Measurements from ENCODE around the gene DNASE1L3.

Gene DNASE1L3

DNA sequence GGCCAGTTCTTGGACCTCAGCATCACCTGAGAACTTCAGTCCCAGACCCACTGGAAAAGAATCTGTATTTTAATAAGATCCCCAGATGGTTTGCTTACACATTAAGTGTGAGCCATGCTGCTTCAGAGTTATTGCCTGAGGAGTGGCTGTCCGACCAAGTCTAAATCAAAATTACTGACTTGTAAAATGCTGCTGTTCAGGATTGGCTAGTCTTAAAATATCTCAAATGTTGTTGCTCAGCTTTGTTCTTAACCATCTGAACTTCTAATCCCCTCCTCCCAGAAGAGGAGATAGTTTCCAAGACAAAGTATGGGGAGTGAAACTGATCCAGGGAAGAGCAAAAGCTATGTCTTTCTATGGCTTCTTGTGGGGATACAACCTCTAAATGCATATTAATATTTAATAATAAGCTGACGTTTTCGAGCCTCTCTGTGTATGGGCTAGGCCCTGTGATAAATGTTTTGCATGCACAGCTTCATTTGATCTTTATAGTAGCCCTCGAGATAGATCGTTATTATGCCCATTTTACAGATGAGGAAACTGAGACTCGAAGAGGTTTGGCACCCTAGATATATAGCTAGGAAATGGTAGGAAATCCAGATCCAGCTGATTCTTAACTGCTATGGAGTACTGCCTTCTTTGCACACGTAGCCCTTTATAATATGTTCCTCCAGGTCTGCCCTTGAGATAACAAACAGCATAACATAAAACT, 52.2 kb downstream of the DNASE1L3 start:
- DNase-seq (ENCODE audit: low spot score) = no peak

DNA sequence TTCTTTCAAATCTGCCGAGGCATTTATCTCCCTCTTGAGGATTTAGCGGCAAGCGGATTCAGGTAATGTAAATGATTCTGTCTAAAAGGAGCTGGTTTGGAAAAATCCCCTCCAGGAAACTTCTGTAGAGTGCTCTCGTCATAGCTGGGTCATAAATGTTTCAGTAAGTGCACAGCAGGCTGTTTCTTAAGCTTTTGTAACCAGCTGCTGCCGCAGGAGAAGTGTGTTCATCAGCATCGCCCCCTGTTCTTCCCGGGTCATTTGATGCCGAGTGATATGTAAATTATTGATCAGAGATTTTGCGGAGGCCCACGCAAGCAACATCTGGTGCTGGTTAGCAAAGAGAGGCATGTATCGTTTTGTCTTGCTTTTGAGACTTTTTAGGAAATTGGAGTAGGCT, 53.1 kb downstream of the DNASE1L3 start:
- no peak for DNase-seq (ENCODE audit: low spot score)

DNA sequence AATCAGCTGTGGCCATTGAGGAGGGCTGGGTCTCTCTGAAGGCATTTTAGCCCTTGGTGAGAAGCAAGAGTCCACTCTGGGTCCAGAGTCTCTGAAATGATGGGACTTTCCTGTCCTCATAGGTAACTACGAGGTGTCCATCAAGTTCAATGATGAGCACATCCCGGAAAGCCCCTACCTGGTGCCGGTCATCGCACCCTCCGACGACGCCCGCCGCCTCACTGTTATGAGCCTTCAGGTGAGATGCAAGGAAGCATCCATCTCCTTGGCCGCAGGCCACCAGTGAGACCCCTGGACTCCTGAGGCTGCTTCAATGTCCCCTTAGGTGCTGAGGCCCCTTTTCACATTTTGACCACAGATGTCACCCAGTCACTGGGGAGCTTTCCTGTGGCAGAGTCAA, 54.9 kb downstream of the DNASE1L3 start:
- DNase-seq (ENCODE audit: low spot score) = no peak

DNA sequence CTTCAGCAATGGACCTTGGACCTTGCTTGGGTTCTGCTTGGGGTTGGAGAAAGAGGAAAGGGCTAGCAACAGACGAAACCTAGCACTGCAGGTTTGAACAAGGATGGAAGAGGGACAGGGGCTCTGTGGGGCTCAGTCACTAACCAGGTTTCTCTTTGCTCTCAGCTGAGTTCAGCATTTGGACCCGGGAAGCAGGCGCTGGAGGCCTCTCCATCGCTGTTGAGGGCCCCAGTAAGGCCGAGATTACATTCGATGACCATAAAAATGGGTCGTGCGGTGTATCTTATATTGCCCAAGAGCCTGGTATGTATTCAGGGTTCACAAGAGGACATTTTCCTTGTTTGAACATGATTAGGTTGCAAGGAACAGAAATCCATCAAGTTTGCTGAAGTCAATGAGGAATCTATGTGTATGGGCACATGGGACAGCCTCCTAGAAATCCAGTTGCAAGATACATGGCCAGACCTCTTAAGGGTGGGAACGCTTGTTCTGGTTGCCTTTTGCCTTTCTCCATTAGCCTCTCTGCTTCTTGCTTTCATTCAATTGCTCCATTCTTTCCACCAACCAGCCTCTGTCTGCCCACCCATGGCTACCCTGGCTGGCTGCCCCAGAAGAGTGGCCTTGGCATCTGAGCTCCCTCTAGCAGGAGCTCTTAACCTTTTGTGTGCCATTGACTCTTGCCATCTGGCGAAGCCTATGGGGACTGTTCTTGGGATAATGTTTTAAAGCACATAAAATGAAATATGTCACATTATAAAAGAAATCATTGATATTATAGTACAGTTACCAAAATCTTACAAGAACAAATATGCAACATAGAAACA, 55.9 kb downstream of the DNASE1L3 start:
- no peak for DNase-seq (ENCODE audit: low spot score)

DNA sequence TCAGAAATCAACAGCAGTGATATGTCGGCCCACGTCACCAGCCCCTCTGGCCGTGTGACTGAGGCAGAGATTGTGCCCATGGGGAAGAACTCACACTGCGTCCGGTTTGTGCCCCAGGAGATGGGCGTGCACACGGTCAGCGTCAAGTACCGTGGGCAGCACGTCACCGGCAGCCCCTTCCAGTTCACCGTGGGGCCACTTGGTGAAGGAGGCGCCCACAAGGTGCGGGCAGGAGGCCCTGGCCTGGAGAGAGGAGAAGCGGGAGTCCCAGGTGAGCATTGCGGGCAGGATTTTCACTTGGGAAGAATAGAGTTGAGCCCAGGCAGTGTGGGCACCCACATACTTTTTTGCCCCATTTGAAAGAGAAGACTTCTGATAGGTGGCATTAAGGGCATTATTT, 57.4 kb downstream of the DNASE1L3 start:
- no peak for DNase-seq (ENCODE audit: low spot score)

DNA sequence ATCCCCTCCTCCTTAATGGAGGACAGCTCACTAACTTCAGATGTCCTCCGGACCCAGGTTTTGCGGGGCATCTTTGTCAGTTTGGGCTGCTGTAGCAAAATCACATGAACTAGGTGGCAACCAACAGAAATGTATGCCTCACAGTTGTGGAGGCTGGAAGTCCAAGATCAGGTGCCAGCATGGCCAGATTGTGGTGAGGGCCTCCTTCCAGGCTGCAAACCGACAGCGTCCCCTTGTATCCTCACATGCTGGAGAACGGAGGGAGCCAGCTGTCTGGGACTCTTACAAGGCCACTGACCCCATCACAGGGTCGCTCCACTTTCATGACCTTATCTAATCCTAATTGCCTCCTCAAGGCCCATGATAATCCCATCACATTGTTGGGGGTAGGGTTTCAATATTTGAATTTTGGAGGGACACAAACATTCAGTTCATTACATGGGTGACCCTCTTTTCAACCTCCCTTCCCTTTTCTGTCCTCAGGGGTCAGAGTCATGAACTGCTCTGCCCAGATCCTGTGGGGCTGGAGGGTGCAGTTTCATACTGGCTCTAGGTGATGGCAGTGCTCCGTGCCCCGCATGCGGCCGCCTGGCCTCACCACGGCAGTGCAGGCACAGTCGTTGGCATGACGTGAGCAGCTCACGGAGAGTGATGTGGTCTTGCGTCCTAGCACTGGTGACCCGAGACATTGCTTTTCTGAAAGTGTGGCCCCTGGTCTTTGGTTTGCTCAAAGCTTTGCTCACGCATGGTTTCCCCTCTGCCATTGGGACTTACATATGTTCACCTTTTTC, 58.4 kb downstream of the DNASE1L3 start:
- no peak for DNase-seq (ENCODE audit: low spot score)

DNA sequence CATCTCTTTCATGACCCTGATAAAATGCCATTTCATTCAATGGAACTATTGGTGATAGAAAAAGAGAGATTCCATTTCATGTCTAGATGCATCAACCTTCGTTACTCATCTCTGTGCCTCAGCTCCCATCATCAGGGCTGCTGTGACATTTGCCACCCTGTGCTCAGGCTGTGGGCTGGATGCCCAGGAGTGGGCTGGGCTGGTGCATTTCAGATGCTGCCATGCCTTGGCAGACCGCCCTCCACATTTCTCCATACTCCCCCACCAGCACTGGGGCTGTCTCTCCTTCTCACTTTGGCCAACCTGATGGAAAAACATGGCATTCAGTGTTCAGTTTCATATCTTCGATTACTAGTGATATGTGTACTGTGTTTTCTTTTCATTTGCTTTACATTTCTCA, 59.1 kb downstream of the DNASE1L3 start:
- DNase-seq (ENCODE audit: low spot score) = no peak

DNA sequence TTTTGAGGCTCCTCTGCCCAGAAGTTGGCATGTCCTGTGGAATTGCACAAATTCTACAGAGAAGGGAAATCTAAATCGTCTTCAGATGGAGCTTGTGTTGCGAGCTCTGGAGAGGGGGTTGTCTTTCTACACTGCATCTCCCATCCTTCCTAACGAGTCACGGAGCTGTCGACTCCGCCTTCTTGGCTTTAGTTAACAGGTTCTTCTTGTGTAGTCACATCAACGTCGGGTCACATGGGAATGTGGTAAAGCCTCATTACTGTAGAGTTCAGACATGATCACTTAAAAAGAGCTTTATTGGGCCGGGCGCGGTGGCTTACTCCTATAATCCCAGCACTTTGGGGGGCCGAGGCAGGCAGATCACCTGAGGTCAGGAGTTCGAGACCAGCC, 60.0 kb downstream of the DNASE1L3 start:
- no peak for DNase-seq (ENCODE audit: low spot score)

DNA sequence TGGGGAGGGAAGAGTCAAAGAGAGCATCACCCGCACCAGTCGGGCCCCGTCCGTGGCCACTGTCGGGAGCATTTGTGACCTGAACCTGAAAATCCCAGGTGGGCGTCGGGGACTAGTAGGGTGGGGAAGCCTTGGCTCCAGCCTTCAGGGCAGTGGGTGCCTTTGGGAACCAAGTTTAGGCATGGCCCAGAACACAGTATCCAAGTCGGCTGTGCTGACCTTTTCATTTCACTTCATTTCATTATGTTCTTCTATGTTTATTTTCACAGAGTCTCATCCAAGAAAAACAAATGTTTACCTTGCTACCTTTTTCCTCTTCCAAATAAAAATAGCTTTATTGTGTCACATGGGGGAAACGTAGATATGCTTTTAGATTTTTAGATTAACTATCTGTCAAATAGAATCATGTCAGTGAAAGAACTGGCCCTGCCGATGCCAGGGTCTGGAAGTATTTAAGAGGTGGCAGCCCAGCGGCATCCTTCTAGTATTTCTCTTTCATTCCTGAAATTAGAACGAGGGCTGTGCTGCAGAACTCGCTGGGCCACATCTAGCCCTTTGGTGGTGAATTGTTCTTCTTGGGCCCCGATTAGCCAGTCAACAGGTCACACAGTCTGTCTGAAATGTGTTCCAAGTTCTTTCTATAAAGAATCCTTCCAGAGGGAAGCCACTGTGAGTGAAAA, 60.5 kb downstream of the DNASE1L3 start:
- no peak for DNase-seq (ENCODE audit: low spot score)

DNA sequence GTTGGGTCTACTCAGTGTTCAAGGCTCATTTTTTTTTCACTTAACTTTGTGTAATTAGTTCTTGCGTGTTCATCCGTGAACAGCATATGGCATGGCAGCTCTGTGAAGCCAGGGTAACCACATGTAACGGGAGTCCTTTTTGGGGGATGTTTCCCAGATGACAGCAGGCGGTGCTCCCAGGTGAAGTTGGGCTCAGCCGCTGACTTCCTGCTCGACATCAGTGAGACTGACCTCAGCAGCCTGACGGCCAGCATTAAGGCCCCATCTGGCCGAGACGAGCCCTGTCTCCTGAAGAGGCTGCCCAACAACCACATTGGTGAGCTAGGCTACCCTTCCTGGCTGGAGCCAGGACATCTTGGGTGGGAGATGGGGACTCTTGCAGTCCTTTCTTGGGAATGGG, 62.7 kb downstream of the DNASE1L3 start:
- no peak for DNase-seq (ENCODE audit: low spot score)

DNA sequence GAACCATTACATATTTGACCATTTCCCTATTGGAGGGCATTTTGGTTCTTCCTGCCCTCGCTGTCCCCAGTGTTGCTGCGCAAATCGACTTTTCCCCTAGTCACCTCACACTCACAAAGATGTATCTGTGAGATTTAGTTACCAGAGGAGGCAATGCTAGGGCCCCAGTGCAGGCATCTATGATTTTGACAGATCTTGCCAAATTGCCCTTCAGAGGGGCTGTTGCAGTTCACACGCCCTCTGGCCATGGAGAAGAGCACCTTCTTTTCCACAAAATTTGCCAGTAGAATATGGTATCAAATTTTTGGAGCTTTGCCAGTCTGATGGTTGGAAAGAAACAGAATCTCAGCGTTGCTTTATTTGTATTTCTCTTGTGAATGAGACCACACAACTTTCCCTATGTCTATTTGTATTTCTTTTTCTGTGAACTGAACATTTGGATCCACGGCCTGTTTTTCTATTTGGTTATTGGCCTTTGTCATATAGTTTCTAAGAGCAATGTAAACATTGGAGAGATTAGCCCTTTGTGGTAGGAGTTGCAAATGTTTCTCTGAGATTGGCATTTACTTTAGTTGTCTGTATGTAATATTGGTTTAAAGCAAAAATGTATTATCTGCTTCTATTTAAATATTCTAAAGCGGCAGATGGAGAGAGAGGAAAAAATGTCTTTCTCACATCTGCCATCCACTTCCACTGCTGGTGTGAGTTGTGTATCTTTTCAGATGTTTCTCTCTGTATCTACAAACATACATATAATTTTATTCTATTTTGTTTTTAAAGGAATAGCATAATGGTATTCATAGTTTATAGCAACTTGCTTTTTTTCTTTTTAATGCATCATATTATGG, 66.1 kb downstream of the DNASE1L3 start:
- no peak for DNase-seq (ENCODE audit: low spot score)

DNA sequence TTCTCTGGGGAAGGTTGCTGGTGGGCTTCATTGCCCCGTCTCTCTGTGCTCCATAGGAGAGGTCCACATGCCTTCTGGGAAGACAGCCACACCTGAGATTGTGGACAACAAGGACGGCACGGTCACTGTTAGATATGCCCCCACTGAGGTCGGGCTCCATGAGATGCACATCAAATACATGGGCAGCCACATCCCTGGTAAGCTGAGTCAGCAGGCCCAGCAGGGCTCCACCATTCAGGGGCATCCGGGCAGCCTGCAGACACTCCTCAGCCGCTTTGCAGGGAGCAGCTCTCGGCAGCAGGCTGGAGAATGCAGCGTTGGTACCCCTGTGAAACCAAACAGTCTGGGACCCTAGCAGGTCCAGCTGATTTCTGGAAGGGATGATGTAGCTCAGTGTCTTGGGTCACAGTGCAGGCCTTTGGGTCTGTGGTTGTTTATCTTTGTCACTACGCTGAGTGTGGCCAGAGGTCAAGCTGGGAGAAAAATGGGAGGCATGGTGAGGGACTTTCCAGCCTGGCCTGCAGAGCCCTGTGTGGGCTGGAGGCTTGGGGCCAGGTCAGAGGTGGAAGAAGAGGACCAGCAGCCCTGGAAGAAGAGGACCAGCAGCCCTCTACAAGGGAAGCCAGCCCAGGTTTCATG, 67.2 kb downstream of the DNASE1L3 start:
- DNase-seq (ENCODE audit: low spot score) = no peak

Data from LoVo (cell line).